HEK293 (cell line): ENCODE measurements around the gene FXYD6.
A peak's percentile ranks its signal among the peaks of the same experiment; 100 is the strongest.

Experiments
- CTCF ChIA-PET: fragments of 350-600 bp; formaldehyde crosslinking; extraction: SDS; loops from one replicate; lab custom pipeline; 2021; ENCODE audit warnings: antibody characterized with exemption; lab: Yijun Ruan, JAX
- POLR2A ChIA-PET: fragments of 300-600 bp; formaldehyde crosslinking; extraction: SDS; loops from one replicate; lab custom pipeline; 2020; ENCODE audit warnings: antibody characterized with exemption, inconsistent platforms; lab: Yijun Ruan, JAX
- H3K27ac ChIP-seq: fragments of 200-500 bp; sonication (Bioruptor generic); 2 replicates; pipeline ENCODE4 v1.5.1; 2014; ENCODE audit warnings: low read depth, low read length, control low read depth, inconsistent platforms; ENCODE audit errors: extremely low read depth
- H3K36me3 ChIP-seq, 2 experiments: fragments of 200-500 bp in 1 of 2; sonication (Bioruptor generic) in 1 of 2; 1 replicate in 1 of 2; 2 replicates in 1 of 2; pipeline ENCODE4 v1.5.1; 2014 to 2017; ENCODE audit warnings: inconsistent platforms in 2 of 2, low read length in 2 of 2; ENCODE audit not compliant: control insufficient read depth in 2 of 2, insufficient read depth in 1 of 2
- H3K4me1 ChIP-seq: fragments of 200-500 bp; sonication (Bioruptor generic); 2 replicates; pipeline ENCODE4 v1.5.1; 2014; ENCODE audit warnings: mild to moderate bottlenecking, low read length, inconsistent platforms; ENCODE audit not compliant: control insufficient read depth, insufficient read depth
- H3K4me3 ChIP-seq: 2 replicates; pipeline ENCODE4 v1.5.1; 2011; ENCODE audit warnings: low read depth, mild to moderate bottlenecking, control low read depth, low read length, moderate library complexity
- H3K9me3 ChIP-seq: fragments of 200-500 bp; sonication (Bioruptor generic); 2 replicates; pipeline ENCODE4 v1.5.1; 2014; ENCODE audit warnings: low read depth, low read length, inconsistent platforms; ENCODE audit not compliant: control insufficient read depth, insufficient read depth
- GFI1B ChIP-seq: fragments of 450-650 bp; formaldehyde crosslinking; IDR thresholded peaks from 2 replicates; pipeline ENCODE4 v1.5.1; 2016; ENCODE audit warnings: missing biosample characterization, missing genetic modification characterization
- IKZF3 ChIP-seq: fragments of 450-650 bp; IDR thresholded peaks from 2 replicates; pipeline ENCODE4 v1.5.0; 2018; ENCODE audit warnings: missing biosample characterization, mild to moderate bottlenecking, missing genetic modification characterization, moderate library complexity
- KLF7 ChIP-seq: fragments of 450-650 bp; formaldehyde crosslinking; IDR thresholded peaks from 2 replicates; pipeline ENCODE4 v1.5.1; 2016; ENCODE audit warnings: missing biosample characterization, missing genetic modification characterization, borderline replicate concordance
- MZF1 ChIP-seq: fragments of 450-650 bp; formaldehyde crosslinking; IDR thresholded peaks from 2 replicates; pipeline ENCODE4 v1.5.1; 2017; ENCODE audit warnings: missing biosample characterization, missing genetic modification characterization, borderline replicate concordance
- TRIM28 ChIP-seq: IDR thresholded peaks from 2 replicates; pipeline ENCODE4 v1.6.1; 2011; ENCODE audit warnings: low read length, control low read depth, borderline replicate concordance
- YY1 ChIP-seq: fragments of 450-650 bp; formaldehyde crosslinking; IDR thresholded peaks from 2 replicates; pipeline ENCODE4 v1.5.1; 2018; ENCODE audit warnings: missing biosample characterization, missing genetic modification characterization
- ZBTB20 ChIP-seq: fragments of 450-650 bp; formaldehyde crosslinking; IDR thresholded peaks from 2 replicates; pipeline ENCODE4 v1.5.1; 2016; ENCODE audit warnings: missing biosample characterization, missing genetic modification characterization
- ZFHX2 ChIP-seq: fragments of 450-650 bp; formaldehyde crosslinking; conservative IDR thresholded peaks from 2 replicates; pipeline ENCODE4 v1.5.1; 2016; ENCODE audit warnings: missing biosample characterization, missing genetic modification characterization
- ZIC2 ChIP-seq: fragments of 450-650 bp; formaldehyde crosslinking; IDR thresholded peaks from 2 replicates; pipeline ENCODE4 v1.5.1; 2016; ENCODE audit warnings: missing biosample characterization, missing genetic modification characterization
- ZNF132 ChIP-seq: fragments of 450-650 bp; formaldehyde crosslinking; IDR thresholded peaks from 2 replicates; pipeline ENCODE4 v1.5.1; 2017; ENCODE audit warnings: missing biosample characterization, missing genetic modification characterization, borderline replicate concordance
- ZNF335 ChIP-seq: fragments of 450-650 bp; formaldehyde crosslinking; conservative IDR thresholded peaks from 2 replicates; pipeline ENCODE4 v1.5.1; 2016; ENCODE audit warnings: missing biosample characterization, missing genetic modification characterization
- ZNF341 ChIP-seq: fragments of 450-650 bp; formaldehyde crosslinking; IDR thresholded peaks from 2 replicates; pipeline ENCODE4; 2016; ENCODE audit warnings: low read depth, missing biosample characterization, missing genetic modification characterization
- ZNF366 ChIP-seq: fragments of 450-650 bp; formaldehyde crosslinking; conservative IDR thresholded peaks from 2 replicates; pipeline ENCODE4 v1.5.1; 2016; ENCODE audit warnings: missing biosample characterization, missing genetic modification characterization
- ZNF416 ChIP-seq: fragments of 450-650 bp; formaldehyde crosslinking; IDR thresholded peaks from 2 replicates; pipeline ENCODE4 v1.5.1; 2016; ENCODE audit warnings: missing biosample characterization, missing genetic modification characterization
- ZNF548 ChIP-seq: fragments of 450-650 bp; formaldehyde crosslinking; IDR thresholded peaks from 2 replicates; pipeline ENCODE4 v1.5.1; 2016; ENCODE audit warnings: missing biosample characterization, missing genetic modification characterization
- ZNF654 ChIP-seq: fragments of 450-650 bp; formaldehyde crosslinking; IDR thresholded peaks from 2 replicates; pipeline ENCODE4 v1.5.1; 2016; ENCODE audit warnings: low read depth, missing biosample characterization, missing genetic modification characterization
- ZNF777 ChIP-seq: fragments of 450-650 bp; formaldehyde crosslinking; IDR thresholded peaks from 2 replicates; pipeline ENCODE4 v1.5.1; 2017; ENCODE audit warnings: missing biosample characterization, missing genetic modification characterization, borderline replicate concordance
- TF ChIP-seq, protein P1 (sequence below): fragments of 450-650 bp; formaldehyde crosslinking; IDR thresholded peaks from 2 replicates; pipeline ENCODE4 v1.5.1; 2016; ENCODE audit warnings: missing biosample characterization, missing genetic modification characterization
- TF ChIP-seq, protein P2 (sequence below): fragments of 450-650 bp; formaldehyde crosslinking; IDR thresholded peaks from 2 replicates; pipeline ENCODE4 v1.5.1; 2017; ENCODE audit warnings: missing biosample characterization, missing genetic modification characterization
- TF ChIP-seq, protein P3 (sequence below): fragments of 450-650 bp; formaldehyde crosslinking; IDR thresholded peaks from 2 replicates; pipeline ENCODE4 v1.5.1; 2016; ENCODE audit warnings: missing biosample characterization, missing genetic modification characterization
- TF ChIP-seq, protein P4 (sequence below): fragments of 450-650 bp; formaldehyde crosslinking; IDR thresholded peaks from 2 replicates; pipeline ENCODE4 v1.5.1; 2016; ENCODE audit warnings: missing biosample characterization, missing genetic modification characterization
- TF ChIP-seq, protein P5 (sequence below): fragments of 450-650 bp; formaldehyde crosslinking; IDR thresholded peaks from 2 replicates; pipeline ENCODE4 v1.5.1; 2016; ENCODE audit warnings: missing biosample characterization, missing genetic modification characterization
- TF ChIP-seq, protein P6 (sequence below): fragments of 450-650 bp; IDR thresholded peaks from 2 replicates; pipeline ENCODE4 v1.5.1; 2018; ENCODE audit warnings: missing biosample characterization, mild to moderate bottlenecking, missing genetic modification characterization
- TF ChIP-seq, protein P7 (sequence below): fragments of 450-650 bp; formaldehyde crosslinking; IDR thresholded peaks from 2 replicates; pipeline ENCODE4 v1.5.1; 2017; ENCODE audit warnings: missing biosample characterization, missing genetic modification characterization

FXYD6 gene

DNA sequence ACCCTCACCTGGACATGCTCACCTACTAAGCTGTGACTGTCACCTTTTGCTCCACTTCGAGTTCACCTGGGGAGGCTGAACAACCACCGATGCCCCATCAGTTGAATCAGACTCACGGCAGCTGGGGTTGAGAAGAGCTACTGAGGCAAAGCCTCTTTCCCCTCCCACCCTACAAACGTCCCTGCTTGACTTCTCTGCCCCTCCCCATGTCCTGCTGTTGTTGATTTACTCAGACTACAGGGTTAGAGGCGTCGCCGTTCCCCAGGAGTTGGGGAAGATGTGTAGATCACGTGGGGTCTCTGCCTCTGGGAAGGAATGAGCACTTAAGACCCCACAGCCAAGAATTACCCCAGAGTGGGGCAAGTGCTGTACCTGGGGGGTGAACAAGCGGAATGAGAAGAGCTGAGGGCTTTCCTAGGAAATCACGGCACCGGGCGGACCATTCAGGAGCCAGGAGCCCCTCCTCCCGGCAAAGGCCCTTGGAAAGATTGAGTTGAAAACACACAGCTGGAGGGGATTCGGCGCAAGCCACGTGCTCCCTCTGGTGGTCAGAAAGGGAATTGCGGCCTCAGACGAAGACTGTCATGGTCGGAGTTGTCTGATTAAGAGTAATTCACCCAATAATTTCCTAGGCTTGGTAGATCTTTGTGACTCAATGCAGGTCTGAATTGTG, 59.0 kb downstream of the FXYD6 start:
- no peak overlapping the region for H3K27ac ChIP-seq
- H3K4me3 ChIP-seq = no peak overlapping the region
- no peaks in the 10 kb centered on the region for H3K36me3 ChIP-seq
- CTCF ChIA-PET = interaction anchor here (0.6 to 10.1 kb wide), 27 partner anchors 11 to 559 kb away, joined by 3 to 223 read pairs (median 4); no protein-coding TSS in a partner anchor
- H3K4me1 ChIP-seq = peaks cover 3% of the 10 kb centered on the region; the same call in 1 of the 2 replicates
- POLR2A ChIA-PET = interaction anchor here (1.3 kb wide), 1 partner anchor 10 kb away, joined by 4 read pairs; no protein-coding TSS in a partner anchor
- H3K9me3 ChIP-seq = no peaks in the 10 kb centered on the region
- TF ChIP-seq ZNF132 (tag by site-specific recombination) (no peak), ZNF654 (tag by site-specific recombination) (peak; percentile 67), TRIM28 (0 out of 2 replicates have a peak, but pooled peaks have one; percentile 49), IKZF3 (tag by site-specific recombination) (peak; percentile 35; the same call in 1 of the 2 replicates), GFI1B (tag by site-specific recombination) (0 out of 2 replicates have a peak, but pooled peaks have one; percentile 16), ZNF548 (tag by site-specific recombination) (no peak), ZBTB20 (tag by site-specific recombination) (peak; percentile 89), ZIC2 (peak; percentile 53; the same call in 1 of the 2 replicates), ZFHX2 (tag by site-specific recombination) (no peak), YY1 (no peak), MZF1 (tag by site-specific recombination) (peak; percentile 99), ZNF777 (no peak), ZNF366 (tag by site-specific recombination) (peak; percentile 50; the same call in 1 of the 2 replicates), ZNF335 (tag by site-specific recombination) (0 out of 2 replicates have a peak, but pooled peaks have one; percentile 17), ZNF416 (no peak), ZNF341 (peak; percentile 86), KLF7 (tag by site-specific recombination) (no peak)
- TF ChIP-seq, protein P1, sequence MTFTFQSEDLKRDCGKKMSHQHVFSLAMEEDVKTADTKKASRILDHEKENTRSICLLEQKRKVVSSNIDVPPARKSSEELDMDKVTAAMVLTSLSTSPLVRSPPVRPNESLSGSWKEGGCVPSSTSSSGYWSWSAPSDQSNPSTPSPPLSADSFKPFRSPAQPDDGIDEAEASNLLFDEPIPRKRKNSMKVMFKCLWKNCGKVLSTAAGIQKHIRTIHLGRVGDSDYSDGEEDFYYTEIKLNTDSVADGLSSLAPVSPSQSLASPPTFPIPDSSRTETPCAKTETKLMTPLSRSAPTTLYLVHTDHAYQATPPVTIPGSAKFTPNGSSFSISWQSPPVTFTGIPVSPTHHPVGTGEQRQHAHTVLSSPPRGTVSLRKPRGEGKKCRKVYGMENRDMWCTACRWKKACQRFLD (tag by site-specific recombination) = no peak
- TF ChIP-seq, protein P2, sequence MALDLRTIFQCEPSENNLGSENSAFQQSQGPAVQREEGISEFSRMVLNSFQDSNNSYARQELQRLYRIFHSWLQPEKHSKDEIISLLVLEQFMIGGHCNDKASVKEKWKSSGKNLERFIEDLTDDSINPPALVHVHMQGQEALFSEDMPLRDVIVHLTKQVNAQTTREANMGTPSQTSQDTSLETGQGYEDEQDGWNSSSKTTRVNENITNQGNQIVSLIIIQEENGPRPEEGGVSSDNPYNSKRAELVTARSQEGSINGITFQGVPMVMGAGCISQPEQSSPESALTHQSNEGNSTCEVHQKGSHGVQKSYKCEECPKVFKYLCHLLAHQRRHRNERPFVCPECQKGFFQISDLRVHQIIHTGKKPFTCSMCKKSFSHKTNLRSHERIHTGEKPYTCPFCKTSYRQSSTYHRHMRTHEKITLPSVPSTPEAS (tag by site-specific recombination) = no peak
- TF ChIP-seq, protein P3, sequence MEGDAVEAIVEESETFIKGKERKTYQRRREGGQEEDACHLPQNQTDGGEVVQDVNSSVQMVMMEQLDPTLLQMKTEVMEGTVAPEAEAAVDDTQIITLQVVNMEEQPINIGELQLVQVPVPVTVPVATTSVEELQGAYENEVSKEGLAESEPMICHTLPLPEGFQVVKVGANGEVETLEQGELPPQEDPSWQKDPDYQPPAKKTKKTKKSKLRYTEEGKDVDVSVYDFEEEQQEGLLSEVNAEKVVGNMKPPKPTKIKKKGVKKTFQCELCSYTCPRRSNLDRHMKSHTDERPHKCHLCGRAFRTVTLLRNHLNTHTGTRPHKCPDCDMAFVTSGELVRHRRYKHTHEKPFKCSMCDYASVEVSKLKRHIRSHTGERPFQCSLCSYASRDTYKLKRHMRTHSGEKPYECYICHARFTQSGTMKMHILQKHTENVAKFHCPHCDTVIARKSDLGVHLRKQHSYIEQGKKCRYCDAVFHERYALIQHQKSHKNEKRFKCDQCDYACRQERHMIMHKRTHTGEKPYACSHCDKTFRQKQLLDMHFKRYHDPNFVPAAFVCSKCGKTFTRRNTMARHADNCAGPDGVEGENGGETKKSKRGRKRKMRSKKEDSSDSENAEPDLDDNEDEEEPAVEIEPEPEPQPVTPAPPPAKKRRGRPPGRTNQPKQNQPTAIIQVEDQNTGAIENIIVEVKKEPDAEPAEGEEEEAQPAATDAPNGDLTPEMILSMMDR (tag by site-specific recombination) = peak; percentile 83
- TF ChIP-seq, protein P4, sequence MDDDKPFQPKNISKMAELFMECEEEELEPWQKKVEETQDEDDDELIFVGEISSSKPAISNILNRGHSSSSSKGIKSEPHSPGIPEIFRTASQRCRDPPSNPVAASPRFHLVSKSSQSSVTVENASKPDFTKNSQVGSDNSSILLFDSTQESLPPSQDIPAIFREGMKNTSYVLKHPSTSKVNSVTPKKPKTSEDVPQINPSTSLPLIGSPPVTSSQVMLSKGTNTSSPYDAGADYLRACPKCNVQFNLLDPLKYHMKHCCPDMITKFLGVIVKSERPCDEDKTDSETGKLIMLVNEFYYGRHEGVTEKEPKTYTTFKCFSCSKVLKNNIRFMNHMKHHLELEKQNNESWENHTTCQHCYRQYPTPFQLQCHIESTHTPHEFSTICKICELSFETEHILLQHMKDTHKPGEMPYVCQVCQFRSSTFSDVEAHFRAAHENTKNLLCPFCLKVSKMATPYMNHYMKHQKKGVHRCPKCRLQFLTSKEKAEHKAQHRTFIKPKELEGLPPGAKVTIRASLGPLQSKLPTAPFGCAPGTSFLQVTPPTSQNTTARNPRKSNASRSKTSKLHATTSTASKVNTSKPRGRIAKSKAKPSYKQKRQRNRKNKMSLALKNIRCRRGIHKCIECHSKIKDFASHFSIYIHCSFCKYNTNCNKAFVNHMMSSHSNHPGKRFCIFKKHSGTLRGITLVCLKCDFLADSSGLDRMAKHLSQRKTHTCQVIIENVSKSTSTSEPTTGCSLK (tag by site-specific recombination) = no peak
- TF ChIP-seq, protein P5, sequence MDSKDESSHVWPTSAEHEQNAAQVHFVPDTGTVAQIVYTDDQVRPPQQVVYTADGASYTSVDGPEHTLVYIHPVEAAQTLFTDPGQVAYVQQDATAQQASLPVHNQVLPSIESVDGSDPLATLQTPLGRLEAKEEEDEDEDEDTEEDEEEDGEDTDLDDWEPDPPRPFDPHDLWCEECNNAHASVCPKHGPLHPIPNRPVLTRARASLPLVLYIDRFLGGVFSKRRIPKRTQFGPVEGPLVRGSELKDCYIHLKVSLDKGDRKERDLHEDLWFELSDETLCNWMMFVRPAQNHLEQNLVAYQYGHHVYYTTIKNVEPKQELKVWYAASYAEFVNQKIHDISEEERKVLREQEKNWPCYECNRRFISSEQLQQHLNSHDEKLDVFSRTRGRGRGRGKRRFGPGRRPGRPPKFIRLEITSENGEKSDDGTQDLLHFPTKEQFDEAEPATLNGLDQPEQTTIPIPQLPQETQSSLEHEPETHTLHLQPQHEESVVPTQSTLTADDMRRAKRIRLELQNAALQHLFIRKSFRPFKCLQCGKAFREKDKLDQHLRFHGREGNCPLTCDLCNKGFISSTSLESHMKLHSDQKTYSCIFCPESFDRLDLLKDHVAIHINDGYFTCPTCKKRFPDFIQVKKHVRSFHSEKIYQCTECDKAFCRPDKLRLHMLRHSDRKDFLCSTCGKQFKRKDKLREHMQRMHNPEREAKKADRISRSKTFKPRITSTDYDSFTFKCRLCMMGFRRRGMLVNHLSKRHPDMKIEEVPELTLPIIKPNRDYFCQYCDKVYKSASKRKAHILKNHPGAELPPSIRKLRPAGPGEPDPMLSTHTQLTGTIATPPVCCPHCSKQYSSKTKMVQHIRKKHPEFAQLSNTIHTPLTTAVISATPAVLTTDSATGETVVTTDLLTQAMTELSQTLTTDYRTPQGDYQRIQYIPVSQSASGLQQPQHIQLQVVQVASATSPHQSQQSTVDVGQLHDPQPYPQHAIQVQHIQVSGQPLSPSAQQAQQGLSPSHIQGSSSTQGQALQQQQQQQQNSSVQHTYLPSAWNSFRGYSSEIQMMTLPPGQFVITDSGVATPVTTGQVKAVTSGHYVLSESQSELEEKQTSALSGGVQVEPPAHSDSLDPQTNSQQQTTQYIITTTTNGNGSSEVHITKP = no peak
- TF ChIP-seq, protein P6, sequence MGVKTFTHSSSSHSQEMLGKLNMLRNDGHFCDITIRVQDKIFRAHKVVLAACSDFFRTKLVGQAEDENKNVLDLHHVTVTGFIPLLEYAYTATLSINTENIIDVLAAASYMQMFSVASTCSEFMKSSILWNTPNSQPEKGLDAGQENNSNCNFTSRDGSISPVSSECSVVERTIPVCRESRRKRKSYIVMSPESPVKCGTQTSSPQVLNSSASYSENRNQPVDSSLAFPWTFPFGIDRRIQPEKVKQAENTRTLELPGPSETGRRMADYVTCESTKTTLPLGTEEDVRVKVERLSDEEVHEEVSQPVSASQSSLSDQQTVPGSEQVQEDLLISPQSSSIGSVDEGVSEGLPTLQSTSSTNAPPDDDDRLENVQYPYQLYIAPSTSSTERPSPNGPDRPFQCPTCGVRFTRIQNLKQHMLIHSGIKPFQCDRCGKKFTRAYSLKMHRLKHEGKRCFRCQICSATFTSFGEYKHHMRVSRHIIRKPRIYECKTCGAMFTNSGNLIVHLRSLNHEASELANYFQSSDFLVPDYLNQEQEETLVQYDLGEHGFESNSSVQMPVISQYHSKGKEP (tag by site-specific recombination) = 0 out of 2 replicates have a peak, but pooled peaks have one; percentile 15
- TF ChIP-seq, protein P7, sequence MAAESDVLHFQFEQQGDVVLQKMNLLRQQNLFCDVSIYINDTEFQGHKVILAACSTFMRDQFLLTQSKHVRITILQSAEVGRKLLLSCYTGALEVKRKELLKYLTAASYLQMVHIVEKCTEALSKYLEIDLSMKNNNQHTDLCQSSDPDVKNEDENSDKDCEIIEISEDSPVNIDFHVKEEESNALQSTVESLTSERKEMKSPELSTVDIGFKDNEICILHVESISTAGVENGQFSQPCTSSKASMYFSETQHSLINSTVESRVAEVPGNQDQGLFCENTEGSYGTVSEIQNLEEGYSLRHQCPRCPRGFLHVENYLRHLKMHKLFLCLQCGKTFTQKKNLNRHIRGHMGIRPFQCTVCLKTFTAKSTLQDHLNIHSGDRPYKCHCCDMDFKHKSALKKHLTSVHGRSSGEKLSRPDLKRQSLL = peak; percentile 65; the same call in 1 of the 2 replicates
